HCT116 (cell line): ENCODE measurements around the gene PTDSS2. TPM values are rescaled to one million over a fixed set of nuclear protein-coding genes. Genes with fewer than 3 reads are reported as not detected.

Experiments
- ATAC-seq: fragments of 200-7000 bp; cut with Tn5 transposase; 2 replicates; pipeline ENCODE4 v1.9.1; 2020; ENCODE audit warnings: mild to moderate bottlenecking, moderate library complexity
- BruUV-seq: library from RNA; stranded (reverse); fragments of 400-500 nt; replicated peaks from 2 replicates; lab custom pipeline; 2021; lab: Mats Ljungman, UMichigan
- CTCF ChIA-PET: fragments of 300-600 bp; sonication (Branson Sonifier 250); formaldehyde crosslinking; loops from one replicate; lab custom pipeline; 2021; ENCODE audit warnings: antibody characterized with exemption; lab: Charles Lee
- POLR2A ChIA-PET: fragments of 300-600, 350-600 bp; sonication (Branson Sonifier 250); formaldehyde crosslinking; loops from one replicate; lab custom pipeline; 2021; ENCODE audit warnings: antibody characterized with exemption; lab: Charles Lee
- RAD21 ChIA-PET, 2 experiments: fragments of 300-600 bp; sonication (Branson Sonifier 250); formaldehyde crosslinking; loops; one replicate each; lab custom pipeline; 2023; ENCODE audit warnings: low total read pairs in 2 of 2; ENCODE audit not compliant: uncharacterized antibody in 2 of 2, unreplicated experiment in 2 of 2, low non-redundant PET in 1 of 2; lab: Charles Lee
- DNase-seq: peaks from one replicate; pipeline ENCODE4 v3.0.0-alpha.2; 2010; ENCODE audit warnings: low read depth, low spot score
- H2AFZ ChIP-seq: fragments of 200-600 bp; shearing (Covaris generic), sonication (generic); 2 replicates; pipeline ENCODE4 v1.6.1; 2017; ENCODE audit warnings: low read depth, mixed run types, mixed read lengths, antibody characterized with exemption, low read length; ENCODE audit not compliant: poor library complexity, severe bottlenecking
- H3K27ac ChIP-seq: 2 replicates; pipeline ENCODE4 v1.5.1; 2012; ENCODE audit warnings: low read depth, low read length
- H3K27me3 ChIP-seq: fragments of 200-600 bp; sonication (generic); 2 replicates; pipeline ENCODE4 v1.6.1; 2016; ENCODE audit warnings: mixed run types, low read length, mixed read lengths; ENCODE audit not compliant: insufficient read depth
- H3K36me3 ChIP-seq, 2 experiments: fragments of 200-500 bp in 1 of 2; fragments of 200-600 bp in 1 of 2; sonication (Bioruptor generic) in 1 of 2; sonication (generic) in 1 of 2; 2 replicates each; pipeline versions ENCODE4 v1.5.1 to v1.6.1; 2014 to 2016; ENCODE audit warnings: low read length in 2 of 2, inconsistent platforms in 1 of 2, mixed read lengths in 1 of 2, mixed run types in 1 of 2; ENCODE audit not compliant: insufficient read depth in 2 of 2, control insufficient read depth in 1 of 2
- H3K4me1 ChIP-seq, 2 experiments: fragments of 200-600 bp in 1 of 2; sonication (generic) in 1 of 2; 2 replicates each; pipeline versions ENCODE4 v1.5.1 to v1.6.1; 2012 to 2017; ENCODE audit warnings: low read length in 2 of 2, inconsistent platforms in 1 of 2, mild to moderate bottlenecking in 1 of 2, mixed read lengths in 1 of 2, mixed run types in 1 of 2, moderate library complexity in 1 of 2; ENCODE audit not compliant: insufficient read depth in 2 of 2, control insufficient read depth in 1 of 2
- H3K4me2 ChIP-seq: fragments of 200-600 bp; sonication (generic); 2 replicates; pipeline ENCODE4 v1.6.1; 2017; ENCODE audit warnings: mixed run types, low read length, mixed read lengths
- H3K4me3 ChIP-seq, 2 experiments: fragments of 200-600 bp in 1 of 2; sonication (generic) in 1 of 2; replicated peaks in 1 of 2; 2 replicates each; pipeline ENCODE4 v1.5.1; 2011 to 2016; ENCODE audit warnings: low read length in 2 of 2, control low read depth in 1 of 2, low read depth in 1 of 2, mild to moderate bottlenecking in 1 of 2, mixed read lengths in 1 of 2, mixed run types in 1 of 2
- H3K79me2 ChIP-seq: fragments of 200-600 bp; sonication (generic); 2 replicates; pipeline ENCODE4 v1.6.1; 2017; ENCODE audit warnings: mild to moderate bottlenecking, mixed run types, low read length, moderate library complexity, mixed read lengths; ENCODE audit not compliant: insufficient read depth
- H3K9ac ChIP-seq: fragments of 200-600 bp; sonication (generic); 2 replicates; pipeline ENCODE4 v1.6.1; 2016; ENCODE audit warnings: low read length, mixed read lengths
- H3K9me2 ChIP-seq: fragments of 200-600 bp; sonication (generic), shearing (Covaris generic); 2 replicates; pipeline ENCODE4 v1.6.1; 2017; ENCODE audit warnings: mixed run types, mild to moderate bottlenecking, moderate library complexity; ENCODE audit not compliant: insufficient read depth
- H3K9me3 ChIP-seq, 2 experiments: fragments of 200-500 bp in 1 of 2; fragments of 200-600 bp in 1 of 2; sonication (Bioruptor generic) in 1 of 2; sonication (generic) in 1 of 2; 2 replicates each; pipeline ENCODE4 v1.6.1; 2014 to 2017; ENCODE audit warnings: low read length in 2 of 2, mixed read lengths in 2 of 2, inconsistent platforms in 1 of 2, low read depth in 1 of 2, mild to moderate bottlenecking in 1 of 2, mixed run types in 1 of 2, moderate library complexity in 1 of 2; ENCODE audit not compliant: control insufficient read depth in 1 of 2, insufficient read depth in 1 of 2
- H4K20me1 ChIP-seq: fragments of 200-600 bp; sonication (generic), shearing (Covaris generic); 2 replicates; pipeline ENCODE4 v1.6.1; 2017; ENCODE audit warnings: mixed run types, mild to moderate bottlenecking, moderate library complexity; ENCODE audit not compliant: insufficient read depth
- CBX3 ChIP-seq: IDR thresholded peaks from 2 replicates; pipeline ENCODE4 v1.6.1; 2012; ENCODE audit warnings: low read depth
- CEBPB ChIP-seq: IDR thresholded peaks from 2 replicates; pipeline ENCODE4 v1.6.1; 2012; ENCODE audit warnings: low read depth
- EGR1 ChIP-seq: IDR thresholded peaks from 2 replicates; pipeline ENCODE4 v1.6.1; 2012; ENCODE audit warnings: low read depth
- ELF1 ChIP-seq: IDR thresholded peaks from 2 replicates; pipeline ENCODE4 v1.6.1; 2012; ENCODE audit warnings: low read depth, borderline replicate concordance
- EZH2 ChIP-seq: fragments of 200-600 bp; sonication (generic); IDR thresholded peaks from 2 replicates; pipeline ENCODE4 v1.6.1; 2017; ENCODE audit warnings: antibody characterized with exemption, mixed run types
- FOSL1 ChIP-seq: IDR thresholded peaks from 2 replicates; pipeline ENCODE4 v1.6.1; 2012; ENCODE audit warnings: low read depth
- JUND ChIP-seq: IDR thresholded peaks from 2 replicates; pipeline ENCODE4 v1.6.1; 2012
- POLR2AphosphoS5 ChIP-seq: IDR thresholded peaks from 2 replicates; pipeline ENCODE4 v1.6.1; 2011; ENCODE audit warnings: mild to moderate bottlenecking, low read depth, low read length, moderate library complexity
- RAD21 ChIP-seq: IDR thresholded peaks from 2 replicates; pipeline ENCODE4 v1.6.1; 2012; ENCODE audit warnings: low read depth, mild to moderate bottlenecking
- SIN3A ChIP-seq: IDR thresholded peaks from 2 replicates; pipeline ENCODE4 v1.6.1; 2012; ENCODE audit warnings: low read depth
- SP1 ChIP-seq: IDR thresholded peaks from 2 replicates; pipeline ENCODE4 v1.6.1; 2012; ENCODE audit warnings: low read depth
- SRF ChIP-seq: IDR thresholded peaks from 2 replicates; pipeline ENCODE4 v1.6.1; 2012; ENCODE audit warnings: low read depth
- TCF7L2 ChIP-seq: IDR thresholded peaks from 2 replicates; pipeline ENCODE4 v1.7.0; 2011; ENCODE audit warnings: borderline replicate concordance, inconsistent platforms; ENCODE audit not compliant: insufficient read depth, insufficient read length; ENCODE audit errors: extremely low read depth
- YY1 ChIP-seq: IDR thresholded peaks from 2 replicates; pipeline ENCODE4 v1.6.1; 2011; ENCODE audit warnings: low read length, low read depth, moderate library complexity, mild to moderate bottlenecking; ENCODE audit not compliant: insufficient replicate concordance; ENCODE audit errors: extremely low read depth
- ZFX ChIP-seq: fragments of 450-650 bp; IDR thresholded peaks from 2 replicates; pipeline ENCODE4 v1.6.1; 2017
- ZNF274 ChIP-seq: fragments of 200-500 bp; sonication (Bioruptor generic); IDR thresholded peaks from 2 replicates; pipeline ENCODE4 v1.6.1; 2014; ENCODE audit warnings: mild to moderate bottlenecking, low read depth, low read length, inconsistent platforms
- intact Hi-C: fragments of 100-400 bp; cut with micrococcal nuclease; formaldehyde crosslinking; loops from 2 replicates; pipeline ENCODE4 v1.10.0; 2022
- total RNA-seq: library from RNA; stranded (reverse); gene quantifications from one replicate; pipeline ENCODE4 v1.2.1, GENCODE V29; 2021; ENCODE audit not compliant: unreplicated experiment
- TF ChIP-seq, protein P1 (sequence below): IDR thresholded peaks from 2 replicates; pipeline ENCODE4 v1.6.1; 2011; ENCODE audit warnings: mild to moderate bottlenecking, low read length, moderate library complexity; ENCODE audit not compliant: insufficient replicate concordance; ENCODE audit errors: extremely low read depth
- TF ChIP-seq, protein P2 (sequence below), 3 experiments: fragments of 200-600 bp in 1 of 3; sonication (generic) in 1 of 3; IDR thresholded peaks in 2 of 3; conservative IDR thresholded peaks in 1 of 3; 2 replicates each; pipeline ENCODE4 v1.5.1; 2012 to 2017; ENCODE audit warnings: low read depth in 2 of 3, low read length in 2 of 3, antibody characterized with exemption in 1 of 3, borderline replicate concordance in 1 of 3, control low read depth in 1 of 3, mild to moderate bottlenecking in 1 of 3, mixed read lengths in 1 of 3, mixed run types in 1 of 3, moderate library complexity in 1 of 3; ENCODE audit not compliant: insufficient read depth in 1 of 3
- TF ChIP-seq, protein P3 (sequence below): IDR thresholded peaks from 2 replicates; pipeline ENCODE4 v1.6.1; 2012
- TF ChIP-seq, protein P4 (sequence below): IDR thresholded peaks from 2 replicates; pipeline ENCODE4 v1.6.1; 2012

Gene PTDSS2
- total RNA-seq, 1 experiment from 2014 or later: 40.1 TPM

DNA sequence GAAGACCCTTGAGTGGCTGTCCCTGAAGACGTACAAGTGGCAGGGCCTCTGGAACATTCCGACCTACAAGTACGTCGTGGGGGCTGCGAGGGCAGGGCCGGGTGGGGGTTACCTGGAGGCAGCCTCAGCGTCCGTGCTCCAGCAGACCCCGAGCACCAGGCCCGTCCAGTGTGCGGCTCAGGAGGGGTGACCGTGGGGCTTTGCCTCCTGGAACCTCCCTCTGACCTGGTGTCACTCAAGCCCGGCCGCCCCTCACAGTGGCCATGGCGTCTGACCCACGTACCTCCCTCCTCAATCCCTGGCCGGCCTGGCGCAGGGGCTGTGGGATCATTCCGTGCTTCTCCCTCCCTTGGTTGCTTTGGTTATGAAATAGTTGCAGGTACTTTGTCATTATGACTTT lies 38.5 kb downstream of the PTDSS2 start:
- H3K4me1 ChIP-seq: no peaks in the 10 kb centered on the region
- no peaks in the 10 kb centered on the region for H3K9me2 ChIP-seq
- H3K36me3 ChIP-seq: no peaks in the 10 kb centered on the region; a peak in 1 of 4 replicates
- ChIA-PET RAD21 (no interaction called here), CTCF (no interaction called here), POLR2A (no interaction called here)
- intact Hi-C loops: no loop called here
- no peaks in the 10 kb centered on the region for H3K27me3 ChIP-seq
- H2AFZ ChIP-seq: no peak overlapping the region
- no TSS peak for BruUV-seq
- TF ChIP-seq ZNF274 (no peak), RAD21 (no peak), TCF7L2 (no peak), YY1 (no peak), JUND (no peak), SP1 (no peak), CBX3 (no peak), EGR1 (no peak), FOSL1 (no peak), SIN3A (no peak), CEBPB (no peak), EZH2 (no peak), SRF (no peak), POLR2AphosphoS5 (no peak), ZFX (no peak), ELF1 (no peak)
- TF ChIP-seq, protein P1, sequence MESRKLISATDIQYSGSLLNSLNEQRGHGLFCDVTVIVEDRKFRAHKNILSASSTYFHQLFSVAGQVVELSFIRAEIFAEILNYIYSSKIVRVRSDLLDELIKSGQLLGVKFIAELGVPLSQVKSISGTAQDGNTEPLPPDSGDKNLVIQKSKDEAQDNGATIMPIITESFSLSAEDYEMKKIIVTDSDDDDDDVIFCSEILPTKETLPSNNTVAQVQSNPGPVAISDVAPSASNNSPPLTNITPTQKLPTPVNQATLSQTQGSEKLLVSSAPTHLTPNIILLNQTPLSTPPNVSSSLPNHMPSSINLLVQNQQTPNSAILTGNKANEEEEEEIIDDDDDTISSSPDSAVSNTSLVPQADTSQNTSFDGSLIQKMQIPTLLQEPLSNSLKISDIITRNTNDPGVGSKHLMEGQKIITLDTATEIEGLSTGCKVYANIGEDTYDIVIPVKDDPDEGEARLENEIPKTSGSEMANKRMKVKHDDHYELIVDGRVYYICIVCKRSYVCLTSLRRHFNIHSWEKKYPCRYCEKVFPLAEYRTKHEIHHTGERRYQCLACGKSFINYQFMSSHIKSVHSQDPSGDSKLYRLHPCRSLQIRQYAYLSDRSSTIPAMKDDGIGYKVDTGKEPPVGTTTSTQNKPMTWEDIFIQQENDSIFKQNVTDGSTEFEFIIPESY: no peak
- TF ChIP-seq, protein P2, sequence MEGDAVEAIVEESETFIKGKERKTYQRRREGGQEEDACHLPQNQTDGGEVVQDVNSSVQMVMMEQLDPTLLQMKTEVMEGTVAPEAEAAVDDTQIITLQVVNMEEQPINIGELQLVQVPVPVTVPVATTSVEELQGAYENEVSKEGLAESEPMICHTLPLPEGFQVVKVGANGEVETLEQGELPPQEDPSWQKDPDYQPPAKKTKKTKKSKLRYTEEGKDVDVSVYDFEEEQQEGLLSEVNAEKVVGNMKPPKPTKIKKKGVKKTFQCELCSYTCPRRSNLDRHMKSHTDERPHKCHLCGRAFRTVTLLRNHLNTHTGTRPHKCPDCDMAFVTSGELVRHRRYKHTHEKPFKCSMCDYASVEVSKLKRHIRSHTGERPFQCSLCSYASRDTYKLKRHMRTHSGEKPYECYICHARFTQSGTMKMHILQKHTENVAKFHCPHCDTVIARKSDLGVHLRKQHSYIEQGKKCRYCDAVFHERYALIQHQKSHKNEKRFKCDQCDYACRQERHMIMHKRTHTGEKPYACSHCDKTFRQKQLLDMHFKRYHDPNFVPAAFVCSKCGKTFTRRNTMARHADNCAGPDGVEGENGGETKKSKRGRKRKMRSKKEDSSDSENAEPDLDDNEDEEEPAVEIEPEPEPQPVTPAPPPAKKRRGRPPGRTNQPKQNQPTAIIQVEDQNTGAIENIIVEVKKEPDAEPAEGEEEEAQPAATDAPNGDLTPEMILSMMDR (IDR thresholded peaks at IDR 0.05 in 2 of 3, conservative IDR thresholded peaks at IDR 0.05 in 1 of 3; ENCODE audit: borderline replicate concordance in 1 of 3, insufficient read depth in 1 of 3, low read depth in 2 of 3, low read length in 2 of 3): no peak
- TF ChIP-seq, protein P3, sequence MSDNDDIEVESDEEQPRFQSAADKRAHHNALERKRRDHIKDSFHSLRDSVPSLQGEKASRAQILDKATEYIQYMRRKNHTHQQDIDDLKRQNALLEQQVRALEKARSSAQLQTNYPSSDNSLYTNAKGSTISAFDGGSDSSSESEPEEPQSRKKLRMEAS: no peak
- TF ChIP-seq, protein P4, sequence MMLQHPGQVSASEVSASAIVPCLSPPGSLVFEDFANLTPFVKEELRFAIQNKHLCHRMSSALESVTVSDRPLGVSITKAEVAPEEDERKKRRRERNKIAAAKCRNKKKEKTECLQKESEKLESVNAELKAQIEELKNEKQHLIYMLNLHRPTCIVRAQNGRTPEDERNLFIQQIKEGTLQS: no peak
- no peak overlapping the region for H3K4me2 ChIP-seq
- peaks cover 9% of the 10 kb centered on the region for H3K79me2 ChIP-seq
- no peak overlapping the region for H3K9ac ChIP-seq
- no peak overlapping the region for H3K4me3 ChIP-seq
- no peaks in the 10 kb centered on the region for H3K9me3 ChIP-seq
- H3K27ac ChIP-seq: no peak overlapping the region
- H4K20me1 ChIP-seq: no peaks in the 10 kb centered on the region
- no peak for ATAC-seq
- no peak for DNase-seq
